22Rv1 (cell line): ENCODE data around the gene MYO10.

Experiments used
- ZFX ChIP-seq: fragments of 450-650 bp; IDR thresholded peaks from 2 replicates; pipeline ENCODE4 v1.6.1; 2017; ENCODE audit warnings: antibody characterized with exemption, borderline replicate concordance
- TF ChIP-seq, protein P1 (sequence below): fragments of 450-650 bp; IDR thresholded peaks from 2 replicates; pipeline ENCODE4 v1.5.1; 2017; ENCODE audit warnings: mild to moderate bottlenecking

DNA sequence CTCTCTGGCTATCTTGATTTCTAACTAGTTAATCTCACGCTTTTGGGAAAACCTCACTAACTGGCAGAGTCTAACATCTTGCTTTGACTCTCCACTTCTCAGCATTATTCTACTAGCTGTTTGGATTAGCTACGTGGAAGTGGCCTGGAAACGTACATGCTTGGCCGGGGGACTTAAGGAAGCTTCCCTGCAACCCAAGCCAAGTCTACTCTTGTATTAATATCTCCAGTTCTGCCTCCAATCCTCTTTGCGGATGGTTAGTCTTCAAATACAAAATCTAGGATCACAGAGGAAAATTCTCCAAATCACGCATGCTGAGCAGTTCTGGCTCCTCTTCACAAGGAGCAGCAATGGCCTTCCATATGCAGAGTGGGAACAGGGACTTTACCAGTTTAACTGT lies 267.5 kb downstream of the MYO10 start:
- TF ChIP-seq, protein P1, sequence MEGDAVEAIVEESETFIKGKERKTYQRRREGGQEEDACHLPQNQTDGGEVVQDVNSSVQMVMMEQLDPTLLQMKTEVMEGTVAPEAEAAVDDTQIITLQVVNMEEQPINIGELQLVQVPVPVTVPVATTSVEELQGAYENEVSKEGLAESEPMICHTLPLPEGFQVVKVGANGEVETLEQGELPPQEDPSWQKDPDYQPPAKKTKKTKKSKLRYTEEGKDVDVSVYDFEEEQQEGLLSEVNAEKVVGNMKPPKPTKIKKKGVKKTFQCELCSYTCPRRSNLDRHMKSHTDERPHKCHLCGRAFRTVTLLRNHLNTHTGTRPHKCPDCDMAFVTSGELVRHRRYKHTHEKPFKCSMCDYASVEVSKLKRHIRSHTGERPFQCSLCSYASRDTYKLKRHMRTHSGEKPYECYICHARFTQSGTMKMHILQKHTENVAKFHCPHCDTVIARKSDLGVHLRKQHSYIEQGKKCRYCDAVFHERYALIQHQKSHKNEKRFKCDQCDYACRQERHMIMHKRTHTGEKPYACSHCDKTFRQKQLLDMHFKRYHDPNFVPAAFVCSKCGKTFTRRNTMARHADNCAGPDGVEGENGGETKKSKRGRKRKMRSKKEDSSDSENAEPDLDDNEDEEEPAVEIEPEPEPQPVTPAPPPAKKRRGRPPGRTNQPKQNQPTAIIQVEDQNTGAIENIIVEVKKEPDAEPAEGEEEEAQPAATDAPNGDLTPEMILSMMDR, result no peak
- TF ChIP-seq ZFX, result no peak
